GM18517 (cell line): ENCODE results near the gene ADD1.
"Not testable (repeated sequence)": the region's sequence is repeated elsewhere in the genome, so short reads cannot be mapped to it uniquely, and the experiment has no call there.

Experiments
- ATAC-seq: cut with Tn5 transposase; IDR thresholded peaks from one replicate; pipeline ENCODE4 v1.9.1; 2021; ENCODE audit warnings: mild to moderate bottlenecking, moderate library complexity; ENCODE audit not compliant: unreplicated experiment

Gene ADD1

GRCh38 chr4:2915789-2916188 is 72.1 kb downstream of the ADD1 start:
- ATAC-seq: no peak

- not testable (repeated sequence) for ATAC-seq
These were observed 73.1 kb downstream of the ADD1 start for GRCh38 chr4:2916696-2917095.

GRCh38 chr4:2918300-2918699 is 74.7 kb downstream of the ADD1 start:
- not testable (repeated sequence) for ATAC-seq

- ATAC-seq: not testable (repeated sequence)
These were observed 75.1 kb downstream of the ADD1 start for GRCh38 chr4:2918714-2919113.

- ATAC-seq: not testable (repeated sequence)
These were observed 78.9 kb downstream of the ADD1 start for GRCh38 chr4:2922453-2923101.

- no peak for ATAC-seq
These were observed 79.5 kb downstream of the ADD1 start for GRCh38 chr4:2923141-2923551.

- no peak for ATAC-seq
These were observed 80.1 kb downstream of the ADD1 start for GRCh38 chr4:2923668-2924173.

GRCh38 chr4:2924286-2924685 is 80.6 kb downstream of the ADD1 start:
- no peak for ATAC-seq

GRCh38 chr4:2924765-2925301 is 81.2 kb downstream of the ADD1 start:
- no peak for ATAC-seq

GRCh38 chr4:2925496-2925895 is 81.9 kb downstream of the ADD1 start:
- ATAC-seq: no peak

- ATAC-seq: no peak
These were observed 82.6 kb downstream of the ADD1 start for GRCh38 chr4:2925931-2926860.

GRCh38 chr4:2927016-2927695 is 83.5 kb downstream of the ADD1 start:
- no peak for ATAC-seq

- no peak for ATAC-seq
These were observed 84.0 kb downstream of the ADD1 start for GRCh38 chr4:2927696-2928075.

GRCh38 chr4:2928242-2929176 is 84.9 kb downstream of the ADD1 start:
- no peak for ATAC-seq

GRCh38 chr4:2929469-2929868 is 85.8 kb downstream of the ADD1 start:
- no peak for ATAC-seq

GRCh38 chr4:2930135-2930757 is 86.6 kb downstream of the ADD1 start:
- ATAC-seq: no peak

- no peak for ATAC-seq
These were observed 87.3 kb downstream of the ADD1 start for GRCh38 chr4:2930758-2931511.

GRCh38 chr4:2931512-2932301 is 88.1 kb downstream of the ADD1 start:
- ATAC-seq: no peak
